Neural cell (in vitro differentiated cells): Measurements from ENCODE around the gene CABLES1. TPM values are rescaled to one million over a fixed set of nuclear protein-coding genes. Genes with fewer than 3 reads are reported as not detected.

Source experiments
- H2AFZ ChIP-seq: fragments of 200-600, 300-800 bp; sonication (generic), shearing (Covaris generic); 2 replicates; pipeline ENCODE4 v1.6.0; 2014; ENCODE audit warnings: low read depth, mild to moderate bottlenecking, antibody characterized with exemption, low read length, moderate library complexity
- H3F3A ChIP-seq: fragments of 200-600 bp; shearing (Covaris generic); 2 replicates; pipeline ENCODE4 v1.6.1; 2016; ENCODE audit warnings: mild to moderate bottlenecking, moderate library complexity, mixed read lengths, antibody characterized with exemption, low read length; ENCODE audit not compliant: insufficient read depth, poor library complexity, severe bottlenecking
- H3K27ac ChIP-seq: fragments of 200-600, 300-800 bp; sonication (generic), shearing (Covaris generic); 2 replicates; pipeline ENCODE4 v1.5.1; 2014; ENCODE audit warnings: mild to moderate bottlenecking, low read length, moderate library complexity
- H3K27me3 ChIP-seq: fragments of 300-800, 200-600 bp; sonication (generic), shearing (Covaris generic); 2 replicates; pipeline ENCODE4 v1.6.0; 2014; ENCODE audit warnings: mild to moderate bottlenecking, low read depth, low read length, moderate library complexity; ENCODE audit not compliant: insufficient read depth
- H3K36me3 ChIP-seq: fragments of 300-800, 200-600 bp; sonication (generic), shearing (Covaris generic); 2 replicates; pipeline ENCODE4 v1.5.1; 2014; ENCODE audit warnings: mild to moderate bottlenecking, antibody characterized with exemption, low read length, moderate library complexity; ENCODE audit not compliant: insufficient read depth
- H3K4me2 ChIP-seq: fragments of 300-800, 200-600 bp; sonication (generic), shearing (Covaris generic); 2 replicates; pipeline ENCODE4 v1.6.0; 2014; ENCODE audit warnings: mild to moderate bottlenecking, low read length
- H3K4me3 ChIP-seq: fragments of 300-800, 200-600 bp; sonication (generic), shearing (Covaris generic); 2 replicates; pipeline ENCODE4 v1.5.1; 2014; ENCODE audit warnings: mild to moderate bottlenecking, low read length, moderate library complexity
- H3K79me2 ChIP-seq: fragments of 200-600 bp; shearing (Covaris generic); replicated peaks from 2 replicates; pipeline ENCODE4 v1.6.0; 2014; ENCODE audit warnings: mild to moderate bottlenecking, low read length, moderate library complexity; ENCODE audit not compliant: insufficient read depth
- H3K9ac ChIP-seq: fragments of 300-800, 200-600 bp; sonication (generic), shearing (Covaris generic); 2 replicates; pipeline ENCODE4 v1.6.1; 2016; ENCODE audit warnings: mild to moderate bottlenecking, low read length, mixed read lengths
- H3K9me2 ChIP-seq: fragments of 200-600 bp; shearing (Covaris generic); 2 replicates; pipeline ENCODE4 v1.6.1; 2016; ENCODE audit warnings: mild to moderate bottlenecking, low read length, mixed read lengths; ENCODE audit not compliant: insufficient read depth
- H3K9me3 ChIP-seq: fragments of 200-600, 300-800 bp; sonication (generic), shearing (Covaris generic); 2 replicates; pipeline ENCODE4 v1.6.1; 2016; ENCODE audit warnings: mild to moderate bottlenecking, mixed run types, low read length, moderate library complexity, mixed read lengths
- H4K20me1 ChIP-seq: fragments of 200-600 bp; shearing (Covaris generic); 2 replicates; pipeline ENCODE4 v1.6.1; 2016; ENCODE audit warnings: mild to moderate bottlenecking, mixed run types; ENCODE audit not compliant: insufficient read depth
- EP300 ChIP-seq: fragments of 450-650 bp; conservative IDR thresholded peaks from 2 replicates; pipeline ENCODE4 v1.6.1; 2014; ENCODE audit warnings: antibody characterized with exemption, mild to moderate bottlenecking, moderate library complexity; ENCODE audit not compliant: poor library complexity, severe bottlenecking
- EZH2 ChIP-seq: fragments of 200-600, 300-800 bp; shearing (Covaris generic), sonication (generic); IDR thresholded peaks from 2 replicates; pipeline ENCODE4 v1.6.1; 2014; ENCODE audit warnings: antibody characterized with exemption, low read length, borderline replicate concordance, mild to moderate bottlenecking; ENCODE audit not compliant: insufficient read depth, poor library complexity, severe bottlenecking
- MXI1 ChIP-seq: fragments of 450-650 bp; conservative IDR thresholded peaks from 2 replicates; pipeline ENCODE4 v1.6.1; 2014; ENCODE audit warnings: antibody characterized with exemption, mild to moderate bottlenecking; ENCODE audit not compliant: poor library complexity, severe bottlenecking
- POLR2AphosphoS5 ChIP-seq: IDR thresholded peaks from 2 replicates; pipeline ENCODE4 v1.6.1; 2012
- RAD21 ChIP-seq: fragments of 450-650 bp; conservative IDR thresholded peaks from 2 replicates; pipeline ENCODE4 v1.6.1; 2014; ENCODE audit warnings: antibody characterized with exemption, mild to moderate bottlenecking, moderate library complexity
- SMC3 ChIP-seq: fragments of 450-650 bp; conservative IDR thresholded peaks from 2 replicates; pipeline ENCODE4 v1.6.1; 2014; ENCODE audit warnings: antibody characterized with exemption, mild to moderate bottlenecking, moderate library complexity; ENCODE audit not compliant: poor library complexity
- TAF1 ChIP-seq: IDR thresholded peaks from 2 replicates; pipeline ENCODE4 v1.6.1; 2012; ENCODE audit warnings: low read depth
- polyA plus RNA-seq: library from polyadenylated mRNA; depleted of rRNA; stranded (reverse); fragments of >200 nt; gene quantifications from 2 replicates; pipeline ENCODE4 v1.2.3, GENCODE V29; 2014
- TF ChIP-seq, protein P1 (sequence below): IDR thresholded peaks from 2 replicates; pipeline ENCODE4 v1.6.1; 2012; ENCODE audit warnings: borderline replicate concordance
- TF ChIP-seq, protein P2 (sequence below): fragments of 450-650 bp; IDR thresholded peaks from 2 replicates; pipeline ENCODE4 v1.5.1; 2014; ENCODE audit warnings: antibody characterized with exemption, mild to moderate bottlenecking, moderate library complexity; ENCODE audit not compliant: poor library complexity, severe bottlenecking

Gene CABLES1
- polyA plus RNA-seq, 1 donor from 2014 or later, result 1.4 TPM

DNA sequence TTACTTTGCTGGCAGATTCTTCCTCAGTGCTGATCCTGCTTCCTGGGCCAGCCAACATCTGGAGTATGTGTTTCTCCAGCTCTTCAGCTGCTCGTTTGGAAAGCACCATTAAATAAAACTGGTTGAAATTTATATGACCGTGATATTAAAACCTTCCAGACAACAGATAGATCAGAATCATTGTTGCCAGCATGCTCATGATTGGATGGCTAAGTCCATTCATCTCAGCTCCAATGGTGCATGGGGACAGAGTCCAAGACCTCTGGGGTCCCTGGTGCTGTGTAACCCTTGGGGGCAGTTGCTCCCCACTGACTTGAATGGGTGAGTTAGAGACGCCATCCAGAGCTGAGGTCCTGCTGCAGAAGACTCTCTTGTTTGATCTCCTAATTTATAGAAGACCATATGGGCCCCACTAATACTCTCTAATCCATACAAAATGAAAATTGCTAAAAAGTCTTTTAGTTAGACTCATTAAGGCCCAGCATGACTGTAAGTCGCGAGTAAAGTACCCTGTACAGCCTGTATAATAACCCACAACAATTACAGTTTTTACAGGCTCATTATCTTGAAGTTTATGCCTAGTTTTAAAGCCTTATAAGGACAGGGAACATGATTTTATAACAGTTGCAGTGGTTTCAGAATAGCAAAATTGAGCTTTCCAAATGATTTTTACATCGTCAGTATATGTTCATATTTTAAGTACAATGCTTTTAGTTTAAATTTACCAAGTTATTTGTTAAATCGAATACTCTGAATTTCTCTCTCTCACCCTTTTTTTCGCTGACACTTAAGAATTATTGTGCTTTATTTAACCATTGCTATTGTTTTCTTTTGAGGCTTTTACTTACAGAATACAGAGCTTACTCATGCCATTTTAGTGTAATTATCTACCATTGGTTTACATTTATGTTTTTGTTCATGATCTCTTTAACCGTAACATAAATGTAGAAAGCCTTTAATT is 60.0 kb downstream of the CABLES1 start:
- no peak for TF ChIP-seq RAD21
- no peak for TF ChIP-seq POLR2AphosphoS5
- TF ChIP-seq, protein P1, sequence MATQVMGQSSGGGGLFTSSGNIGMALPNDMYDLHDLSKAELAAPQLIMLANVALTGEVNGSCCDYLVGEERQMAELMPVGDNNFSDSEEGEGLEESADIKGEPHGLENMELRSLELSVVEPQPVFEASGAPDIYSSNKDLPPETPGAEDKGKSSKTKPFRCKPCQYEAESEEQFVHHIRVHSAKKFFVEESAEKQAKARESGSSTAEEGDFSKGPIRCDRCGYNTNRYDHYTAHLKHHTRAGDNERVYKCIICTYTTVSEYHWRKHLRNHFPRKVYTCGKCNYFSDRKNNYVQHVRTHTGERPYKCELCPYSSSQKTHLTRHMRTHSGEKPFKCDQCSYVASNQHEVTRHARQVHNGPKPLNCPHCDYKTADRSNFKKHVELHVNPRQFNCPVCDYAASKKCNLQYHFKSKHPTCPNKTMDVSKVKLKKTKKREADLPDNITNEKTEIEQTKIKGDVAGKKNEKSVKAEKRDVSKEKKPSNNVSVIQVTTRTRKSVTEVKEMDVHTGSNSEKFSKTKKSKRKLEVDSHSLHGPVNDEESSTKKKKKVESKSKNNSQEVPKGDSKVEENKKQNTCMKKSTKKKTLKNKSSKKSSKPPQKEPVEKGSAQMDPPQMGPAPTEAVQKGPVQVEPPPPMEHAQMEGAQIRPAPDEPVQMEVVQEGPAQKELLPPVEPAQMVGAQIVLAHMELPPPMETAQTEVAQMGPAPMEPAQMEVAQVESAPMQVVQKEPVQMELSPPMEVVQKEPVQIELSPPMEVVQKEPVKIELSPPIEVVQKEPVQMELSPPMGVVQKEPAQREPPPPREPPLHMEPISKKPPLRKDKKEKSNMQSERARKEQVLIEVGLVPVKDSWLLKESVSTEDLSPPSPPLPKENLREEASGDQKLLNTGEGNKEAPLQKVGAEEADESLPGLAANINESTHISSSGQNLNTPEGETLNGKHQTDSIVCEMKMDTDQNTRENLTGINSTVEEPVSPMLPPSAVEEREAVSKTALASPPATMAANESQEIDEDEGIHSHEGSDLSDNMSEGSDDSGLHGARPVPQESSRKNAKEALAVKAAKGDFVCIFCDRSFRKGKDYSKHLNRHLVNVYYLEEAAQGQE, result no peak
- no peak for TF ChIP-seq MXI1
- no peak for TF ChIP-seq EZH2
- no peak for TF ChIP-seq TAF1
- TF ChIP-seq, protein P2, sequence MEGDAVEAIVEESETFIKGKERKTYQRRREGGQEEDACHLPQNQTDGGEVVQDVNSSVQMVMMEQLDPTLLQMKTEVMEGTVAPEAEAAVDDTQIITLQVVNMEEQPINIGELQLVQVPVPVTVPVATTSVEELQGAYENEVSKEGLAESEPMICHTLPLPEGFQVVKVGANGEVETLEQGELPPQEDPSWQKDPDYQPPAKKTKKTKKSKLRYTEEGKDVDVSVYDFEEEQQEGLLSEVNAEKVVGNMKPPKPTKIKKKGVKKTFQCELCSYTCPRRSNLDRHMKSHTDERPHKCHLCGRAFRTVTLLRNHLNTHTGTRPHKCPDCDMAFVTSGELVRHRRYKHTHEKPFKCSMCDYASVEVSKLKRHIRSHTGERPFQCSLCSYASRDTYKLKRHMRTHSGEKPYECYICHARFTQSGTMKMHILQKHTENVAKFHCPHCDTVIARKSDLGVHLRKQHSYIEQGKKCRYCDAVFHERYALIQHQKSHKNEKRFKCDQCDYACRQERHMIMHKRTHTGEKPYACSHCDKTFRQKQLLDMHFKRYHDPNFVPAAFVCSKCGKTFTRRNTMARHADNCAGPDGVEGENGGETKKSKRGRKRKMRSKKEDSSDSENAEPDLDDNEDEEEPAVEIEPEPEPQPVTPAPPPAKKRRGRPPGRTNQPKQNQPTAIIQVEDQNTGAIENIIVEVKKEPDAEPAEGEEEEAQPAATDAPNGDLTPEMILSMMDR, result no peak
- no peak for TF ChIP-seq EP300
- TF ChIP-seq SMC3, result no peak
- H3K27ac ChIP-seq, result no peak overlapping the region
- no peaks in the 10 kb centered on the region for H3K36me3 ChIP-seq
- no peak overlapping the region for H3K4me3 ChIP-seq
- no peak overlapping the region for H2AFZ ChIP-seq
- H3K79me2 ChIP-seq, result no peaks in the 10 kb centered on the region
- H3K9ac ChIP-seq, result no peak overlapping the region
- no peak overlapping the region for H3K4me2 ChIP-seq
- H3K9me2 ChIP-seq, result no peaks in the 10 kb centered on the region
- H3F3A ChIP-seq, result no peaks in the 10 kb centered on the region
- H3K9me3 ChIP-seq, result no peaks in the 10 kb centered on the region
- no peaks in the 10 kb centered on the region for H3K27me3 ChIP-seq
- H4K20me1 ChIP-seq, result no peaks in the 10 kb centered on the region

DNA sequence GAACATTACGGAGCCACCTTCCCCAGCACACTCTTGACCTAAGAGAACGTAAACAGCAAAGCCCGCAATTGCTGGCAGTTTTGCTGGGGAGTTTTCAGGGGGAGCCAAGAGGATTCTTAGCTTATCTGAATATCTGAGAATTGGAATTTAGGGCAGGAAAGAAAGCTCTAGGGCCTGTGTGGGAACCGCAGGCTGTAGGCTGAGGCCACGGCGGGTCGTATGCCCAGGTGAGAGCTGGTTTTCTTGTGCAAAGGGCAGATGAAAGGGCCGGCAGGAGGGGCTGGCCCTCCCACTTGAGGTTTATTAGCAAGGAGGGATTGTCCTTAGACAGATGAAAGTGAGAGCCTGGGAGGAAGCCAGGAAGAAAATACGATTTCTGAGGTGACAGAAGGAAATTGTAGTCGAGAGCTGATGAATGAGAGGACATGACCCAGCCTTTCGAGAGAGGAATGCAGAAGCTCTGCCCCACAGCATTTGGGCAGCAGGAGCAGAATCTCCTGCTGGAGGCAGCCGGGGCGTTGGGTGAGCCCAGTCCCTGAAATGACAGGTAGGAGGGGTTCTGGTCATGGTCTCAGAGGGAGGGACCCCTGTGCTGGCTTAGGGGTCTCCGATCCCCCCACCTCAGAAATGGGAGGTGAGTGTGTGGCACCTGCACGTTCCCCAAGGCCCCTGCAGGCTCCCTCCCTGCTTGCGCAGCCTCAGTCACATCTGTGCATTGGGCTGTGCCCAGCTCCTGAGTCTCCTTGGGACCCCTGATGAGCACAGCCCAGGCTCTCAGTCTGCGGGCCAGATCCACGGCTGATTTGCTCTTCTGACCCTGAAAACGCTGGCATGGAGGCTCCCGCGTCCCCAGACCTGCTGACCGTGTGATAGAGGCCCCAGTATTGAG is 61.1 kb downstream of the CABLES1 start:
- TF ChIP-seq SMC3 (no peak), EP300 (no peak), RAD21 (no peak), TAF1 (no peak), EZH2 (no peak), POLR2AphosphoS5 (no peak), MXI1 (no peak)
- TF ChIP-seq, protein P2, result no peak
- TF ChIP-seq, protein P1, result no peak
- H3K27ac ChIP-seq, result no peak overlapping the region
- H3K4me2 ChIP-seq, result no peak overlapping the region

More for the DNA sequence above, 61.1 kb downstream of the CABLES1 start:
- Histone ChIP-seq H3K4me3 (no peak overlapping the region), H3K27me3 (no peaks in the 10 kb centered on the region), H3K9me3 (no peaks in the 10 kb centered on the region), H3K79me2 (no peaks in the 10 kb centered on the region), H3F3A (no peaks in the 10 kb centered on the region), H3K36me3 (no peaks in the 10 kb centered on the region), H2AFZ (no peak overlapping the region), H3K9me2 (no peaks in the 10 kb centered on the region), H3K9ac (no peak overlapping the region), H4K20me1 (no peaks in the 10 kb centered on the region)
